NCI-H510A treated with DMSO at 0.1 percent for 48 hours (cell line): Measurements from ENCODE around the gene MAN1A1.
"Not testable (repeated sequence)": the region's sequence is repeated elsewhere in the genome, so short reads cannot be mapped to it uniquely, and the experiment has no call there.

Experiments used
- DNase-seq: peaks from one replicate; lab custom pipeline; 2025; lab: John Stamatoyannopoulos, UW

The MAN1A1 gene

DNA sequence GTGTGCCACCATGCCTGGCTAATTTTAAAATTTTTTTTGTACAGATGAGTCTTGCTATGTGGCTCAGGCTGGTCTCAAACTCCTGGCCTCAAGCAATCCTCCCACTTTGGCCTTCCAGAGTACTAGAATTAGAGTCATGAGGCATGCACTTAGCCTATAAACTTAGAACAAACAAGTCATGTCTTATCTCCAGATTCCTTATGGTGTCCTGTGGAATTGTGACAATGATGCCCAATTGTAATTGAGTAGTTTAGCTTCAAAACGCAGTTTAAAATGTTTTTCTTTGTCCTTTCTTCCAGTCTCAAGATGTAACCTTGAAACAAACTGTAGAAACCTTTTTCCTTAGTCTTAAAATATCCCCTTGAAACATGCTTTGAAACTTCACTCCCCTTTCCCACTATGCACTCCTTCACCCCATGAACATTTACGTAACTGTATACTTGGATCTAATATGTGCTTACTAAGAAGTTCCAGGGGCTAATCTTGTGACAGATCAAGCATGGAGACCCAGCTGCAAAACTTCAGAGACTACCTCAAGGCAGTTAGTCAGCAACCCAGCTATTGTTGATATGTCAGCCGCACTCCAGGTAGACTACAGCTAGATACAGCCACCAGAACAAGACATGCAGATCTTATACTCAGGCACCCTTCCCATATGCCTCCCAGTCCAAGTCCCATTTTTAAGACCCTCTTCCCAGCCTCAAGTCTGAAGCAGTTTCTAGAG lies 46.2 kb downstream of the MAN1A1 start:
- no peak for DNase-seq

- no peak for DNase-seq
These were observed 48.1 kb downstream of the MAN1A1 start for GRCh38 chr6:119301429-119301828.

- no peak for DNase-seq
These were observed 49.9 kb downstream of the MAN1A1 start for GRCh38 chr6:119299694-119300093.

- no peak for DNase-seq
These were observed 52.5 kb downstream of the MAN1A1 start for GRCh38 chr6:119297049-119297448.

DNA sequence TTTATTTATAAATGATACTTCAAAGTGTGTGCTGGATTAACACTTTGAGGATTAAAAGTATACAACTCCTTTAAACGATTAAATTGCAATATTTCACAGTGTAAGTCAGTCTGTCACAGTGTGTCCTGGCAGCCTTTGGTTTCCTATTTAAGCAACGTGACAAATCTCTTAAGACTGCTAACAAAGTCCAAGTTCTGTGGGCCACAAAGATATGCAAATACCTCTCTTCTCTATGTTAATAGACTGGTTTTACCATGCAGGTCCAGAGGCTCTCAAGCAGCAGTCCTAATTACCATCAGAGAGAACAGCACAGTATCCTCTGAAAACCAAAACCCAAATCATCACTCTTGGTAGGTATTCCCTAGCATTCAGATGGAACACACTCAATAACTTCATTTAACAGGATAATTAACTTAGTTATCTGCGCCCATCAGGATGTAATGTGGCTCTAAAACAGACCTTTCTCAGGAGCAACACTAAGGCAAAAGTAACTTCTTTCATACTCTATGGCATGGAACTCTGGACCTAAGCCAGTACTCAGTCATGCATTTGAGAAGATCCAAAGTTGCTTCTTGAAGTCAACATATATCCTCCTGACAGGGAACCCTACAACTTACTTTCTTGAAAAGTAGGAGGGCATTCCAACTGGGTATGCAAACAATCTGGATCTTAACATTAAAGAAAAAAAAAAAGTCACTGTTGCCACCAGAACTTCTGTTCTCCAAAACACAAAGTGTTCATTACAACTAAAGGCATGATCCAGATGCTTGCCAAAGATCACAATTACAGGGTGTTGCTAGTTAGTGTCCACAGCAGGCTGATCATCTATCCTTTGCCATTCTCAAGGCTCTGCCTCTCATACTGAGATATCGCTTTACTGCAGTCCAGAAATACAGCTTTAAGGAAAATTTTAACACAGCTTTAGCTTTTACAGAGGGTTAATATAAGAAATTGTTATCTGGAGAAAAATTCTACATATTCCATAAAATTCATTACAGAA lies 53.2 kb downstream of the MAN1A1 start:
- DNase-seq: no peak

DNA sequence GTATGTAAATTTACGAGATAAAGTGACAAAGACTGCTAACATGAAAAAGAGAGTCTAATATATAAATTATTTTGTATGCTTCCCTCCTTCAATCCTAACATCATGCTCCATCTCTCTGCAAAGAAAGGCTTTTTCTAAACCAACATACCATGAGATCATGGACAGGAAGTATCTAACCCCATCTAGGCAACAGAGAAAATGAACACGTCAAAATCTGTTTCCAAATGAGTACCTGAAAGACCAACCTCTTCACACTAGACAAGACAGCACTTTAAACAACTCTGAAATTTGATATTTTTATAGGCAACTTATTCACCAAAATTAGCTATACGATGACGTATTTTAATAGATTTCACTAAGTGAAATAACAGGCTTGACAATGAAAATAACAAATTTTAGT lies 54.6 kb downstream of the MAN1A1 start:
- no peak for DNase-seq

GRCh38 chr6:119291060-119291459 lies 58.5 kb downstream of the MAN1A1 start:
- not testable (repeated sequence) for DNase-seq

- no peak for DNase-seq
These were observed 59.3 kb downstream of the MAN1A1 start for GRCh38 chr6:119290306-119290705.

- no peak for DNase-seq
These were observed 59.9 kb downstream of the MAN1A1 start for GRCh38 chr6:119289651-119290050.

DNA sequence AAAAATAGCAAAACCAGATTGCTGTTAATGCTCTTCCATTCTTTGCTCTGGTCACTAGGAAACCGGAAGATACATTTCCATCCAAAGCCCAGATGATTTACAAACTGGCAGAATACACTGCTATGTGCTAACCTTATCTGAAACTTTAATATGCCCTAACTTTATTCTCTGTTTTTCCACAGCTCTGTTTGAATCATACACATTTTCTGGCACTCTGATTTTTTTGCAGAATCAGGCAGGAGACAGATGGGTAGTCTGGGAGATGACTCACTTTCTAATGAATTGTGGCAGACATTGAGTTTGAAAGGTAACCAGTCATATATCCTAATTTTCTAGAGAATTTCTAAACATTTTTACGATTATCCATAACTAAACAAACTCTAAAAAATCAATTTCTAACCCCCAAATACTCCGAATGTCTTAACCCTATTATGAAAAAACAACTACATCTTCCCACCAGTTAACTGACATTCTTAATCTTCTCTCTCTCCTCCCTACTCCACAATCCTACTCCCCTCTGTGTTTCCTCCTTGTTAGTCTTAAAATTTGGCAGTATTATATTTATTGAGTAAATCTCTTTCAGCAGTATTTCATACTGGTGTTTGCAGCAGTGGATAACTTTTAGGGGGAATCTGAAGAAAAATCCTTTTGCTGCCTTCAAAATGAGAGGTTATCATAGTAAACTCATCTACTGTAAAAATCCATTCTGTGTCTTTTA lies 63.5 kb downstream of the MAN1A1 start:
- DNase-seq: no peak

DNA sequence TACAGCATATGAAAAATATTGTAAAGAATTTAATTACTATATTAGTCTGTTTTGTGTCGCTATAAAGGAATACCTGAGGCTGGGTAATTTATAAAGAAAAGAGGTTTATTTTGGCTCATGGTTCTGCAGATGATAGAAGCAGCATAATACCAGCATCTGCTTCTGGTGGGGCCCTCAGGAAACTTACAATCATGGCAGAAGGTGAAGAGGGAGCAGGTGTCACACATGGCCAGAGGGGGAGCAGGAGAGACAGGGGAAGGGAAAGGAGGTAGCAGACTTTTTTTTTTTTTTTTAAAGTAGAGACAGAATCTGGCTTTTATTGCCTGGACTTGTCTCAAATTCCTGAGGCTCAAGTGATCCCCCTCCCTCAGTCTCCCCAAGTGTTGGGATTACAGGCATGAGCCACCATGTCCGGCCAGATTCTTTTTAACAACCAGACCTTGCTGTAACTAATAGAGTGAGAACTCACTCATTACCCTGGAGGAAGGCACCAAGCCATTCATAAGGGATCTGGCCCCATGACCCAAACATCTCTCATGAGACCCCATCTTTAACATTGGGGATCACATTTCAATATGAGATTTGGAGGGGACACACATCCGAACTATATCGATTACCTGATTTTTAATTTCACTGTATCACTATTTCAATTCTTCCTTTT lies 64.6 kb downstream of the MAN1A1 start:
- DNase-seq: no peak

DNA sequence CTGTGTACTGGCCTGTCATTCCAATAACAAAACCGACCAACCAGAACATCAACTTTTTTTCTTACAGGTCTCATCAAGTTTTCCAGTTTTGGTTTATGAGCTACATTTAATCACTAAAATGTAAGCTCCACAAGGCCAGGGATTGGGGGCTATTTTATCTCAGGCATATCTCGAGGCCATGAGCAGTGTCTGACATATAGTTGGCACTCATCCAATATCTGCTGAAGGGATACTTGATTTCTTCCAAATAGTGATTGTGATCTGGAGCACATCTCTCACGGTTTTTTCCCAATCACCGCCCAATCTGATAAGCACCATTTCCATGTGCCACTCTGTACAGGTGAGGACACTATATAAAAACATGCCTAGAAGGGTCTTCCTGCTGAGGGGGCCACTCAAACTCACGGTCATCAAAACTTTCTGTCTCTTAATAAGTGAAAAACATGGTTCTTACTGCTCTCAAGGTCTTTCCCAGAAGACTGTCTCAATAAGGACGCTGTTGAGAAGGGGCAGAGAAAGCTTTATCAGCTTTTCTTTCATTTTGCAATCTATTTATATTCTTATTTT lies 65.5 kb downstream of the MAN1A1 start:
- DNase-seq: no peak

DNA sequence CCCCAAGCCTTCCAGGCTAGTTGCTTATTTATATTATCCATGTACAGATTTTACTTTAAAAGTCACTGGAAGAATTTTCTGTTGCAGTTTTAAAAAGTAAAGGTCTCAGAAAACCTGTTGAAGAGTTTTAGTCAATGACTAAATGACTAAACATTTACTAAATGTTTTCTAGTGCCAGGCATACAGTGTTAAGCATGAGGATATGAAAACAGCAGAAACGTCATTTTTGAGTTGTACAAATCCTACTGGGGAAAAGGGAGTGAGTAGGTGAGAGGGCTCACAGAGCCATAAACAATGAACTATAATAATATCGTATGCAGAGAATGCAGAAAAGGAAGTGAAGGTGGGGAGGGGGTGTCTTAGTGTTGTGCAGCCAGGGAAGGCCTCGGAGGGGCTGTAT lies 66.3 kb downstream of the MAN1A1 start:
- no peak for DNase-seq

- no peak for DNase-seq
These were observed 68.9 kb downstream of the MAN1A1 start for GRCh38 chr6:119280668-119281067.

DNA sequence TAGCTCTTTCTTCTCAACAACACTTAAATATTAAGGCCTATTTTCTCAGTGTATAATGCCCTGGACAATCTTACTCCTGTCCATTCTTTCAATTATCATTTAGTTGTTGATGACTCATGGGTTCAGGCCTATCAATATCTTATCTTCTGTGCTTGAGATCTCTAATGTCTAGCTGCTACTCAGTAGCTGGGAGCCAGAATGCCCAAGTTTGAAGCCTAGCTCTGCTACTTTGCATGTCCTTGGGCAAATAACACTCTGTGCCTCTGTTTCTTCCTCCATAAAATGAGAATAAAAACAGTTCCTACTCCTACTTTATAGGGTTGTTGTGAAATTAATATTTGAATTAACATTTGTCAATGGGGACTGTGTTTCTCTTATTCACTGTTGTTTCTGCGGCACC lies 69.5 kb downstream of the MAN1A1 start:
- no peak for DNase-seq

DNA sequence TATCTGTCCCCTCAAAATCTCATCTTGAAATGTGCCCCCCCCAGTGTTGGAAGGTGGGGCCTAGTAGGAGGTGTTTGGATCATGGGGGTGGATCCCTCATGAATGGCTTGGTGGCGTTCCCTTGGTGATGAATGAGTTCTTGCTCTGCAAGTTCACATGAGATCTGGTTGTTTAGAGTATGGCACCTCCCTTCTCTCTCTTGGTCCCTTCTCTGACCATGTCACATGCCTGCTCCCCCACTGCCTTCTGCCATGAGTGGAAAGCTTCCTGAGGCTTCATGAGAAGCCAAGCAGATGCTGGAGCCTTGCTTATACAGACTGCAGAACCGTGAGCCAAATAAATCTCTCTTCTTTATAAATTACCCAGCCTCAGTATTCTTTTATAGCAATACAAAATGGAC lies 70.9 kb downstream of the MAN1A1 start:
- DNase-seq: no peak

GRCh38 chr6:119277052-119277451 lies 72.5 kb downstream of the MAN1A1 start:
- DNase-seq: no peak

GRCh38 chr6:119276211-119276610 lies 73.3 kb downstream of the MAN1A1 start:
- no peak for DNase-seq

DNA sequence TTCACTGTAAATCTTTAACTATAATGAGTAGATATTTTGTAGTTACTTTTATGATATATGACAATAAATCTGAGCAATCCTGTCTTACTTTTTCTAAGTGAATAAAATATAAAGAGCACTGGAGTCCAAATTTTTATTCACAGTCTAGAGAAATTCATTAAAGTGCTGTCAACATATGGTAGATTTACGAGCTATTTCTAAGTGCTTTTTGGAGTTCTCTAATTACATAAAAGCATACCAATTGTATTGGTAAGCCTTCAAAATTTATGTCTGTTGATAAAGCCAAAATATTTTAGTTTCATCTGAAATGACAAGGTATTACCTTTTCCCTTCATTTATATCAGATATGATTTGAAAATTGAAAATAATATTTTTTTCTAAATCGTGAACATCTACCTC lies 75.4 kb downstream of the MAN1A1 start:
- DNase-seq: no peak

DNA sequence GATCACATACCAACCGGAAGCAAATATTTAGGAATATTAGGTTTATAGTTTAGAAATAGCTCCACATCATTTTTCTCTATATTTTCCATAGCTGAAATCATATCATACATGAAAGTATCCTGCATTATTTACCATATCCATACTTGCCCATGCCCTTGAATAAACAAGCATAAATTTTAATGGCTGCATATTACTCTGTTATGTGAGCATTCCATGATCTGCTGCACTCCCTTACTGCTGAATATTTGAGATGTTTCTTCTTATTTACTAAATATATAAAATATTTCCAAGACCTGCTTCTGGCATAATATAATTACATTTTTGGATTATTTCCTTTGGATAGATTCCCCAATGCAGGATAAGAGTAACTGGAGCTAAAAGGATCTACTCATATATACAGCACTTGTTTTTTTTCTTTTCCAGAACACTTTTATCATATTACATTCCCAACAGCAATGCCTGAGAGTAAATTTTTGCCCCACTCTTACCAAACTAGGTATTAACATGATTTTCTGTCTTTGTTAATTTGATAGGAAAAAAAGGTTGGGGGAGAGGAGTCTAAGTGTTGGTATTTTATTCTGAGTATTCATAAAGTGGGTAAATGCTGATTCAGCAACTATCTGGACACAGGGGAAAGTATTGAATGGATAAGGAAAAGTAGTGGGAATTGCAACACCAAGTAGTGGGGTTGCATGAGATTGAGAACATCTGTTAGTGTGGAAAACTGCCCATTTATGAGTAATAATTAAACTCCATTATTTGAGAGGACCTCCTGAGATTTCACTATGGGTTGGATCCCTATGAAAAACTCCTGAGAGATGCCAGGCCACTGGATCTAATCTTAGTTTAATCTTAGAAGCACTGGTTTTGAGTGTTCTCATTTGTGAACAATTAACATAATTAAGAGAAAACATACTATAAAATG lies 76.0 kb downstream of the MAN1A1 start:
- no peak for DNase-seq

- no peak for DNase-seq
These were observed 79.0 kb downstream of the MAN1A1 start for GRCh38 chr6:119270545-119270944.
